ENCODE results near the gene GRIN1. TPM values are rescaled to one million over a fixed set of nuclear protein-coding genes. Genes with fewer than 3 reads are reported as not detected.

GRIN1 gene
- total and polyA plus RNA-seq, 4 donors: 0.06 to 0.51 (median 0.34) TPM

DNA sequence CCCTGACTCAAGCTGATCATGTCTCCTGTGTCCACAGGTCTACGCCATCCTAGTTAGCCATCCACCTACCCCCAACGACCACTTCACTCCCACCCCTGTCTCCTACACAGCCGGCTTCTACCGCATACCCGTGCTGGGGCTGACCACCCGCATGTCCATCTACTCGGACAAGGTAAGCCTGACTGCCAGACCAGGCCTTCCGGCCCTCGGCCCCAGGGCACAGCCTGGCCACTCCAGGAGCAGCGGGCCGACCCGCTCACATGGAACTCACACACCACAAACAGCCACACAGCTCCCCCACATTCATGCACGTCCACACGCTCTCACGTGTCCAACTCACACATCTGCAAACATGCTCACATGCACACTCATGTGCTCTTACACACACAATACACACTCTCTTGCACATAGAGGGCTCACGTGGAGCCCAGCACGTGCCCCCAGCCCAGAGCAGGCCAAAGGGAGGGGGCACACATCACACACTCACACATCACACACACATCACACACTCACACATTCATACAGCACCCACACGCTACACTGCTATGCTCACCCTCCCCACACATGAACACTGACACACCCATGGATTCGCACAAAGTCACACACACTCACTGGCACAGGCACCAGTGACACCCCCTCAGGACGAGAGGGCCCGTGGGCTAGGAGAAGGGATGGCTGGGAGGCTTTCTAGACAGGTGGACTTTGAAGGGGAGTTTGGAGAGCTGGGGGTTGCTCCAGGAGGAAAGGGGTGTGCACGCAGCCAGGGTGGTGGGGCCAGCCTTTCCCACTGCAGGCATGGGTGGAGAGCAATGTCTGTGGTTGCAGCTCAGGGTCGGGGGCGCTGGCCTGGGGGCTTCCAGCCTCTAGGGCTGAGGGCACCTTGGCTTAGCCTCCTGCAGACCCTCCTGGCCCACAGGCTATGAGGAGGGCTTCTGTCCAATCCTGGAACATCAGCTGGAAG, 3.3 kb downstream of the GRIN1 start:
- Histone ChIP-seq H3K27me3 (ENCODE audit: control insufficient read depth in 3 of 3, insufficient read depth in 3 of 3, low read length in 2 of 3) (peaks cover 16 to 43% (median 21%) of the 10 kb centered on the region in 3 donors), H3K9ac (ENCODE audit: insufficient read depth in 1 of 2, low read length in 2 of 2) (no peak overlapping the region), H3K27ac (ENCODE audit: low read depth in 1 of 2, low read length in 1 of 2) (no peak overlapping the region), H3K36me3 (ENCODE audit: control insufficient read depth in 4 of 4, insufficient read depth in 4 of 4, low read length in 4 of 4) (no peaks in the 10 kb centered on the region), H3K9me3 (ENCODE audit: control insufficient read depth in 4 of 4, insufficient read depth in 3 of 4, low read length in 3 of 4) (peaks cover 0 to 7% (median 0%) of the 10 kb centered on the region in 4 donors), H3K4me3 (no peak overlapping the region), H3K4me1 (ENCODE audit: control insufficient read depth in 5 of 5, insufficient read depth in 5 of 5, low read length in 5 of 5) (peaks cover 0 to 3% (median 0%) of the 10 kb centered on the region in 5 donors)
- WGBS, 2 donors: 70 to 83% methylated on average over 24 of the region's 24 CpGs
- TF ChIP-seq, protein P1, sequence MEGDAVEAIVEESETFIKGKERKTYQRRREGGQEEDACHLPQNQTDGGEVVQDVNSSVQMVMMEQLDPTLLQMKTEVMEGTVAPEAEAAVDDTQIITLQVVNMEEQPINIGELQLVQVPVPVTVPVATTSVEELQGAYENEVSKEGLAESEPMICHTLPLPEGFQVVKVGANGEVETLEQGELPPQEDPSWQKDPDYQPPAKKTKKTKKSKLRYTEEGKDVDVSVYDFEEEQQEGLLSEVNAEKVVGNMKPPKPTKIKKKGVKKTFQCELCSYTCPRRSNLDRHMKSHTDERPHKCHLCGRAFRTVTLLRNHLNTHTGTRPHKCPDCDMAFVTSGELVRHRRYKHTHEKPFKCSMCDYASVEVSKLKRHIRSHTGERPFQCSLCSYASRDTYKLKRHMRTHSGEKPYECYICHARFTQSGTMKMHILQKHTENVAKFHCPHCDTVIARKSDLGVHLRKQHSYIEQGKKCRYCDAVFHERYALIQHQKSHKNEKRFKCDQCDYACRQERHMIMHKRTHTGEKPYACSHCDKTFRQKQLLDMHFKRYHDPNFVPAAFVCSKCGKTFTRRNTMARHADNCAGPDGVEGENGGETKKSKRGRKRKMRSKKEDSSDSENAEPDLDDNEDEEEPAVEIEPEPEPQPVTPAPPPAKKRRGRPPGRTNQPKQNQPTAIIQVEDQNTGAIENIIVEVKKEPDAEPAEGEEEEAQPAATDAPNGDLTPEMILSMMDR (IDR thresholded peaks at IDR 0.05; ENCODE audit: control extremely low read depth, extremely low read depth): no peak
- ATAC-seq (ENCODE audit: insufficient read depth, low FRiP score): no peak
- no peak for DNase-seq

DNA sequence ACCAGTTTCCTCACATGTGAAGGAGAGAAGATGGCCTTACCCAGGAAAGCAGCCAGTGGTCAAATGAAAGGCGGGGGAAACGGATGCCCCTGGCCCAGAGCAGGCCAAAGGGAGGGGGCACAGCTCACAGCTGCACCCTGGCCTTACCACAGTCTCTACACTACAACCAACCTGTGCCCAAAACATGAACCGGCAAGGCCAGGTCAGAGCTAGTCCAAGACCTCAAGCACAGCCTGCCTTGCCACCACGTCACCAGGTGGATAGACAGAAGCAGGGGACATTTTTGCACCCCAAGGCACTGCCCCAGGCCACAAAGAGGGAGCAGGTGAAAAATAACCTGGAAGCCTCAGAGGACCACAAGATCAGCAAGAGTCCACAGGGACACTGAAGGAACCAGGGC, 4.5 kb downstream of the GRIN1 start:
- H3K36me3 ChIP-seq (ENCODE audit: control insufficient read depth in 4 of 4, insufficient read depth in 4 of 4, low read length in 4 of 4): no peaks in the 10 kb centered on the region

DNA sequence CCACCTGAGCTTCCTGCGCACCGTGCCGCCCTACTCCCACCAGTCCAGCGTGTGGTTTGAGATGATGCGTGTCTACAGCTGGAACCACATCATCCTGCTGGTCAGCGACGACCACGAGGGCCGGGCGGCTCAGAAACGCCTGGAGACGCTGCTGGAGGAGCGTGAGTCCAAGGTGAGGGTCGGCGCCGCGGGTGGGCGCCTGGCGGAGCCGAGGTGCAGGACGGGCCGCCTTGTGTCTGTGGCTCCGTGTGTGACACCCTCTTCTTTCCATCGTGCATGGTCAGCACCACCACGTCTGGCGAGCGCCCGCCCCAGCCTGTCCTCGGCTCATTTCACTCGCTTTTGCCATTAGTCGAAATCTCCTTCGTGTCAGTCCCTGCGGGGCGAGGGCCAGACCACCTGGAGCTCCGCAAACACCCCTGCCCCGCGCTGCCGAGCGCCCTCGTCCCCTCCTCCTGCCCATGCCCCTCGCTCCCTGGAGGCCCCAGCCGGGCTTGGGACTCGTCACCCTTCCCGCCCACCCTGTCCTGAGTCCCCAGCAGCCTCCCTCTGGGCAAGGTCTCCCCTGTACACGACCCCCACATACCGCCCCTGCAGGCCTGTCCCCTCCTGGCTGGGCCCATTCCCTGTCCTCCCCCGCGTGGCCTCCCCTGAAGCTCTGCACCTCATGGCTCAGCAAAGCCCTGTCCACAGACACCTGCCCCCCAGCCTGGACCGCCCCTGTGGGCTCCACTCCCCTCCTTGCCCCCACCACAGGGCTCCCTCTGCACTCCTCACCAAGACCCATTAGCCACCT, 7.0 kb downstream of the GRIN1 start:
- Histone ChIP-seq H3K27me3 (ENCODE audit: control insufficient read depth in 3 of 3, insufficient read depth in 3 of 3, low read length in 2 of 3) (peaks cover 0 to 22% (median 7%) of the 10 kb centered on the region in 3 donors), H3K27ac (ENCODE audit: low read depth in 1 of 2, low read length in 1 of 2) (no peak overlapping the region), H3K4me3 (no peak overlapping the region), H3K9ac (ENCODE audit: insufficient read depth in 1 of 2, low read length in 2 of 2) (no peak overlapping the region), H3K36me3 (ENCODE audit: control insufficient read depth in 4 of 4, insufficient read depth in 4 of 4, low read length in 4 of 4) (no peaks in the 10 kb centered on the region), H3K9me3 (ENCODE audit: control insufficient read depth in 4 of 4, insufficient read depth in 3 of 4, low read length in 3 of 4) (peaks cover 0 to 3% (median 0%) of the 10 kb centered on the region in 4 donors), H3K4me1 (ENCODE audit: control insufficient read depth in 5 of 5, insufficient read depth in 5 of 5, low read length in 5 of 5) (no peaks in the 10 kb centered on the region)
- ATAC-seq (ENCODE audit: insufficient read depth, low FRiP score) (no peak), DNase-seq (no peak)
- 53 to 63% methylated on average over 47 to 48 of the region's 49 CpGs for WGBS, 2 donors
- TF ChIP-seq, protein P1 (IDR thresholded peaks at IDR 0.05; ENCODE audit: control extremely low read depth, extremely low read depth): no peak

More for the DNA sequence above, 4.5 kb downstream of the GRIN1 start:
- Histone ChIP-seq H3K9ac (ENCODE audit: insufficient read depth in 1 of 2, low read length in 2 of 2) (no peak overlapping the region), H3K27ac (ENCODE audit: low read depth in 1 of 2, low read length in 1 of 2) (no peak overlapping the region), H3K27me3 (ENCODE audit: control insufficient read depth in 3 of 3, insufficient read depth in 3 of 3, low read length in 2 of 3) (peaks cover 12 to 39% (median 14%) of the 10 kb centered on the region in 3 donors), H3K4me3 (no peak overlapping the region), H3K9me3 (ENCODE audit: control insufficient read depth in 4 of 4, insufficient read depth in 3 of 4, low read length in 3 of 4) (peaks cover 0 to 5% (median 0%) of the 10 kb centered on the region in 4 donors), H3K4me1 (ENCODE audit: control insufficient read depth in 5 of 5, insufficient read depth in 5 of 5, low read length in 5 of 5) (peaks cover 0 to 3% (median 0%) of the 10 kb centered on the region in 5 donors)
- TF ChIP-seq, protein P1 (IDR thresholded peaks at IDR 0.05; ENCODE audit: control extremely low read depth, extremely low read depth): no peak
- WGBS, 2 donors: 58 to 74% methylated on average over 4 of the region's 4 CpGs
- ATAC-seq (ENCODE audit: insufficient read depth, low FRiP score) (no peak), DNase-seq (no peak)
